GM23338 (cell line): ENCODE results near the gene NEU4.

Experiments used
- CTCF ChIP-seq, 2 experiments: fragments of 200-600 bp in 1 of 2; sonication (generic) in 1 of 2; conservative IDR thresholded peaks; 2 replicates each; pipeline versions ENCODE4 v1.5.1 to v1.6.1; 2016 to 2017; ENCODE audit warnings: antibody characterized with exemption in 2 of 2, low read depth in 2 of 2, mild to moderate bottlenecking in 2 of 2, moderate library complexity in 1 of 2
- EZH2 ChIP-seq: fragments of 200-600 bp; sonication (generic); IDR thresholded peaks from one replicate; pipeline ENCODE4 v1.8.0; 2017; ENCODE audit warnings: antibody characterized with exemption, mild to moderate bottlenecking, low read depth; ENCODE audit not compliant: unreplicated experiment
- POLR2AphosphoS5 ChIP-seq: IDR thresholded peaks from 2 replicates; pipeline ENCODE4 v1.6.1; 2016; ENCODE audit warnings: antibody characterized with exemption, low read depth

DNA sequence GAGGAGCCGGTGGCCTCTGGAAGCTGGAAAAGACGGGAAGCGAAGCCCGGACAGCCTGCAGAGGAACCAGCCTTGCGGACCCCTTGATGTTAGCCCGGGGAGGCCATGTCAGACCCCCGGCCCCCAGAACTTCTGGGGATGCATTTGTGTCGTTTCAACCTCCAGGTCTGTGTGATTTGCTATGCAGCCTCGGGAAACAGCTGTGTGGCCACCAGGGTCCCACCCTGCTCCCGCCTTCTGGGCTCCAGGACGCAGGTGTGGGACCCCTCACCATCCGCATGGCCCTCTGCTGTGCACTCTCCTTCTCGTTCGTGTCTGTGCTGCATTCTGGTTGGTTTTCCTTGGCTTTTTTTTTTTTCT is 13.3 kb downstream of the NEU4 start:
- TF ChIP-seq POLR2AphosphoS5: no peak
- no peak for TF ChIP-seq EZH2
- no peak for TF ChIP-seq CTCF (conservative IDR thresholded peaks at IDR 0.05; ENCODE audit: low read depth in 2 of 2)
